H1 (cell line): ENCODE results near the gene CDKN1A. TPM values are rescaled to one million over a fixed set of nuclear protein-coding genes. Genes with fewer than 3 reads are reported as not detected.

Experiments used
- CTCF ChIA-PET: fragments of 300-600 bp; sonication (Branson Sonifier 250); formaldehyde crosslinking; loops from one replicate; lab custom pipeline; 2021; ENCODE audit not compliant: partially characterized antibody; lab: Charles Lee
- POLR2A ChIA-PET: fragments of 300-600 bp; sonication (Branson Sonifier 250); formaldehyde crosslinking; loops from one replicate; lab custom pipeline; 2021; ENCODE audit warnings: inconsistent platforms; ENCODE audit not compliant: partially characterized antibody; lab: Charles Lee
- DNase-seq, 2 experiments: peaks; one replicate each; pipeline versions ENCODE4 v3.0.0 to v3.0.0-alpha.2; 2010 to 2022; ENCODE audit warnings: low spot score in 2 of 2, low read depth in 1 of 2, mixed read lengths in 1 of 2
- FAIRE-seq: peaks from 2 replicates; lab custom pipeline; 2011; peaks lifted over from hg19 to GRCh38; lab: Jason Lieb, UNC
- H2AFZ ChIP-seq: 2 replicates; pipeline ENCODE4 v1.8.1; 2012; ENCODE audit warnings: low read length, inconsistent platforms
- H2AK5ac ChIP-seq: 2 replicates; pipeline ENCODE4 v1.6.1; 2013; ENCODE audit warnings: low read depth, low read length
- H2BK120ac ChIP-seq: replicated peaks from 2 replicates; pipeline ENCODE3; 2013; ENCODE audit warnings: low read depth, low read length, inconsistent platforms
- H2BK12ac ChIP-seq: 2 replicates; pipeline ENCODE4 v1.6.1; 2013; ENCODE audit warnings: low read depth, low read length
- H2BK15ac ChIP-seq: 2 replicates; pipeline ENCODE4 v1.6.1; 2013; ENCODE audit warnings: low read length
- H2BK20ac ChIP-seq: 2 replicates; pipeline ENCODE4 v1.6.1; 2013; ENCODE audit warnings: low read length
- H2BK5ac ChIP-seq: 2 replicates; pipeline ENCODE4 v1.6.1; 2013; ENCODE audit warnings: low read depth, low read length
- H3K14ac ChIP-seq: 2 replicates; pipeline ENCODE4 v1.6.1; 2013; ENCODE audit warnings: inconsistent platforms; ENCODE audit not compliant: insufficient read length
- H3K18ac ChIP-seq: 2 replicates; pipeline ENCODE4 v1.6.1; 2013; ENCODE audit warnings: low read length; ENCODE audit errors: extremely low read depth
- H3K23ac ChIP-seq: 2 replicates; pipeline ENCODE4 v1.6.1; 2013; ENCODE audit warnings: inconsistent platforms; ENCODE audit not compliant: insufficient read length
- H3K23me2 ChIP-seq: 2 replicates; pipeline ENCODE4 v1.6.1; 2013; ENCODE audit warnings: low read depth, low read length
- H3K27ac ChIP-seq: 2 replicates; pipeline ENCODE4 v1.6.1; 2011; ENCODE audit warnings: low read depth, low read length, inconsistent platforms
- H3K27me3 ChIP-seq, 4 experiments: replicated peaks in 1 of 4; 1 replicate in 1 of 4; 2 replicates in 3 of 4; pipeline versions ENCODE4 v1.6.1 to v1.8.1; 2011 to 2013; ENCODE audit warnings: low read length in 3 of 4, mild to moderate bottlenecking in 3 of 4, inconsistent platforms in 2 of 4, mixed read lengths in 2 of 4, moderate library complexity in 1 of 4; ENCODE audit not compliant: control insufficient read depth in 3 of 4, insufficient read depth in 3 of 4; ENCODE audit errors: extremely low read depth in 1 of 4
- H3K36me3 ChIP-seq, 4 experiments: 2 replicates each; pipeline versions ENCODE4 v1.6.1 to v1.8.1; 2011 to 2013; ENCODE audit warnings: mild to moderate bottlenecking in 4 of 4, low read length in 3 of 4, moderate library complexity in 2 of 4, control low read depth in 1 of 4, inconsistent platforms in 1 of 4; ENCODE audit not compliant: insufficient read depth in 4 of 4, control insufficient read depth in 2 of 4
- H3K4ac ChIP-seq: replicated peaks from 2 replicates; pipeline ENCODE3; 2013; ENCODE audit warnings: low read length, low read depth, mixed read lengths, inconsistent platforms; ENCODE audit not compliant: insufficient read length
- H3K4me1 ChIP-seq, 4 experiments: replicated peaks in 1 of 4; 1 replicate in 1 of 4; 2 replicates in 3 of 4; pipeline versions ENCODE4 v1.6.1 to v1.8.1; 2011 to 2013; ENCODE audit warnings: low read length in 3 of 4, inconsistent platforms in 2 of 4, mixed read lengths in 1 of 4; ENCODE audit not compliant: insufficient read depth in 4 of 4, control insufficient read depth in 3 of 4
- H3K4me2 ChIP-seq, 2 experiments: 2 replicates each; pipeline versions ENCODE4 v1.6.1 to v1.8.1; 2011 to 2013; ENCODE audit warnings: low read depth in 2 of 2, low read length in 2 of 2, control low read depth in 1 of 2, inconsistent platforms in 1 of 2, mild to moderate bottlenecking in 1 of 2; ENCODE audit not compliant: insufficient read depth in 1 of 2
- H3K4me3 ChIP-seq, 4 experiments: fragments of 200-600, 300-600 bp in 1 of 4; sonication (generic), shearing (Covaris generic), sonication (Bioruptor Twin) in 1 of 4; 2 replicates each; pipeline versions ENCODE4 v1.5.1 to v1.8.1; 2011 to 2016; ENCODE audit warnings: low read length in 4 of 4, low read depth in 3 of 4, control low read depth in 2 of 4, inconsistent platforms in 2 of 4, mild to moderate bottlenecking in 2 of 4, mixed read lengths in 1 of 4, moderate library complexity in 1 of 4; ENCODE audit not compliant: insufficient read depth in 2 of 4; ENCODE audit errors: extremely low read depth in 1 of 4
- H3K56ac ChIP-seq: replicated peaks from 2 replicates; pipeline ENCODE3; 2013; ENCODE audit warnings: low read depth, mild to moderate bottlenecking, mixed read lengths, low read length, inconsistent platforms; ENCODE audit not compliant: insufficient read length
- H3K79me1 ChIP-seq: 2 replicates; pipeline ENCODE4 v1.6.1; 2013; ENCODE audit warnings: low read depth, low read length, control low read depth
- H3K79me2 ChIP-seq, 2 experiments: 2 replicates each; pipeline versions ENCODE4 v1.6.1 to v1.8.1; 2012 to 2013; ENCODE audit warnings: low read length in 2 of 2, mild to moderate bottlenecking in 2 of 2, inconsistent platforms in 1 of 2; ENCODE audit not compliant: insufficient read depth in 2 of 2, control insufficient read depth in 1 of 2
- H3K9ac ChIP-seq, 4 experiments: replicated peaks in 1 of 4; 1 replicate in 1 of 4; 2 replicates in 3 of 4; pipeline versions ENCODE4 v1.6.1 to v1.8.1; 2011 to 2013; ENCODE audit warnings: low read depth in 3 of 4, low read length in 3 of 4, control low read depth in 2 of 4, mild to moderate bottlenecking in 2 of 4, moderate library complexity in 2 of 4, inconsistent platforms in 1 of 4; ENCODE audit errors: extremely low read depth in 1 of 4
- H3K9me3 ChIP-seq, 2 experiments: 2 replicates each; pipeline versions ENCODE4 v1.6.1 to v1.8.1; 2012 to 2013; ENCODE audit warnings: mild to moderate bottlenecking in 2 of 2, moderate library complexity in 2 of 2, control low read depth in 1 of 2, inconsistent platforms in 1 of 2, low read depth in 1 of 2, low read length in 1 of 2, mixed read lengths in 1 of 2; ENCODE audit not compliant: insufficient read depth in 2 of 2
- H4K20me1 ChIP-seq, 2 experiments: replicated peaks in 1 of 2; 2 replicates each; pipeline versions ENCODE3 to v1.8.1; 2011 to 2013; ENCODE audit warnings: inconsistent platforms in 2 of 2, low read length in 2 of 2, mild to moderate bottlenecking in 1 of 2; ENCODE audit not compliant: insufficient read depth in 2 of 2, control insufficient read depth in 1 of 2
- H4K5ac ChIP-seq: 2 replicates; pipeline ENCODE4 v1.6.1; 2013; ENCODE audit warnings: low read length, low read depth, mixed read lengths, inconsistent platforms; ENCODE audit not compliant: insufficient read length
- H4K8ac ChIP-seq: 2 replicates; pipeline ENCODE4 v1.8.0; 2013; ENCODE audit warnings: mild to moderate bottlenecking, moderate library complexity, low read length, inconsistent platforms; ENCODE audit not compliant: insufficient read depth; ENCODE audit errors: extremely low read depth
- H4K91ac ChIP-seq: replicated peaks from 2 replicates; pipeline ENCODE3; 2013; ENCODE audit warnings: low read length, mixed read lengths, inconsistent platforms; ENCODE audit not compliant: insufficient read length
- BACH1 ChIP-seq: IDR thresholded peaks from 2 replicates; pipeline ENCODE4 v1.6.1; 2012; ENCODE audit warnings: low read length, improper control_type of control experiment
- EGR1 ChIP-seq: IDR thresholded peaks from 2 replicates; pipeline ENCODE4 v1.6.1; 2011; ENCODE audit warnings: low read depth, low read length, borderline replicate concordance
- EZH2 ChIP-seq: fragments of 200-600 bp; sonication (generic); IDR thresholded peaks from 2 replicates; pipeline ENCODE4 v1.7.1; 2012; ENCODE audit warnings: low read depth, mild to moderate bottlenecking, moderate library complexity, low read length, inconsistent platforms; ENCODE audit not compliant: severe bottlenecking
- GTF2F1 ChIP-seq: IDR thresholded peaks from 2 replicates; pipeline ENCODE4 v1.6.1; 2012; ENCODE audit warnings: low read depth, low read length, improper control_type of control experiment, borderline replicate concordance
- PHF8 ChIP-seq: fragments of 200-600 bp; sonication (generic); conservative IDR thresholded peaks from 2 replicates; pipeline ENCODE4 v1.7.1; 2012; ENCODE audit warnings: low read depth, mild to moderate bottlenecking, inconsistent platforms, low read length, moderate library complexity
- POLR2A ChIP-seq, 2 experiments: IDR thresholded peaks; 1 replicate in 1 of 2; 2 replicates in 1 of 2; pipeline ENCODE4 v1.6.1; 2011; ENCODE audit warnings: low read depth in 2 of 2, low read length in 2 of 2, mild to moderate bottlenecking in 2 of 2; ENCODE audit errors: control extremely low read depth in 1 of 2
- USF2 ChIP-seq: IDR thresholded peaks from 2 replicates; pipeline ENCODE4 v1.6.1; 2011; ENCODE audit warnings: low read length, improper control_type of control experiment
- ZNF274 ChIP-seq: IDR thresholded peaks from 2 replicates; pipeline ENCODE4 v1.7.0; 2012; ENCODE audit warnings: low read length, borderline replicate concordance; ENCODE audit errors: extremely low read depth
- WGBS, 2 experiments: shearing (Covaris generic) in 1 of 2; methylation state at CpG; one replicate each; pipeline versions ENCODE4 v1.1.6 to v1.1.7; 2013 to 2015; ENCODE audit warnings: low lambda C conversion rate in 2 of 2, mixed read lengths in 2 of 2, inconsistent platforms in 1 of 2, low coverage in 1 of 2, missing lambda C conversion rate in 1 of 2; ENCODE audit not compliant: insufficient replicate concordance in 2 of 2, insufficient coverage in 1 of 2, insufficient read length in 1 of 2; ENCODE audit errors: extremely low coverage in 1 of 2, missing lambda C conversion rate in 1 of 2; 5-methylcytosine and 5-hydroxymethylcytosine counted together
- polyA plus RNA-seq, 7 experiments: library from polyadenylated mRNA; depleted of rRNA in 3 of 7; stranded (reverse) in 5 of 7; unstranded in 2 of 7; fragments of >200 nt in 5 of 7; fragments of 200-250 nt in 2 of 7; gene quantifications; 1 replicate in 5 of 7; 2 replicates in 1 of 7; 4 replicates in 1 of 7; pipeline versions ENCODE4 v1.2.1 to v1.2.3, GENCODE V29; 2011 to 2013; ENCODE audit warnings: missing spikeins in 2 of 7, mixed read lengths in 2 of 7
- total RNA-seq: library from RNA; stranded (reverse); fragmentation: NEBNext Ultra II Directional; extraction: Animal tissue kit (Norgen Biotek cat#: 25700); gene quantifications from 2 replicates; pipeline ENCODE4 v1.2.1, GENCODE V29; 2021

The CDKN1A gene
- total and polyA plus RNA-seq, 2 of the 8 experiments (the other 6 are each of a cell fraction or from before 2014, with no cell fraction given), result 15.2 to 36.0 TPM

GRCh38 chr6:36700831-36701230, 22.3 kb downstream of the CDKN1A start:
- no peak overlapping the region for H2AK5ac ChIP-seq
- ChIA-PET CTCF (interaction anchor here (0.6 to 8.6 kb wide), 21 partner anchors 8 to 89 kb away, joined by 3 to 52 read pairs (median 4); no protein-coding TSS in a partner anchor), POLR2A (interaction anchor here (2.6 kb wide), 1 partner anchor 94 kb away, joined by 8 read pairs; no protein-coding TSS in a partner anchor)
- H3K9me3 ChIP-seq, result no peaks in the 10 kb centered on the region
- no peak overlapping the region for H2BK20ac ChIP-seq
- H3K79me2 ChIP-seq, result no peaks in the 10 kb centered on the region
- H3K56ac ChIP-seq, result no peak overlapping the region
- DNase-seq, result no peak
- no peak overlapping the region for H3K4me3 ChIP-seq
- H3K4ac ChIP-seq, result no peak overlapping the region
- no peak overlapping the region for H3K27ac ChIP-seq
- no peak overlapping the region for H3K23ac ChIP-seq
- no peaks in the 10 kb centered on the region for H3K23me2 ChIP-seq
- H3K14ac ChIP-seq, result no peak overlapping the region
- no peak overlapping the region for H4K91ac ChIP-seq
- no peak overlapping the region for H3K9ac ChIP-seq
- H3K36me3 ChIP-seq, result no peaks in the 10 kb centered on the region
- H2BK120ac ChIP-seq, result no peak overlapping the region
- no peaks in the 10 kb centered on the region for H3K79me1 ChIP-seq
- H3K18ac ChIP-seq, result no peak overlapping the region
- H3K4me2 ChIP-seq, result no peak overlapping the region
- 100% methylated on average over 3 of the region's 3 CpGs; no CpG with 5 or more reads in 1 of the 2 experiments for WGBS, 2 experiments
- no peak for FAIRE-seq
- H4K8ac ChIP-seq, result no peak overlapping the region
- no peak overlapping the region for H2BK12ac ChIP-seq
- H2BK15ac ChIP-seq, result no peak overlapping the region
- H3K4me1 ChIP-seq, result no peaks in the 10 kb centered on the region
- no peak overlapping the region for H2AFZ ChIP-seq
- H2BK5ac ChIP-seq, result no peak overlapping the region
- H4K5ac ChIP-seq, result no peak overlapping the region
- no peaks in the 10 kb centered on the region for H3K27me3 ChIP-seq
- peaks cover 0 to 3% of the 10 kb centered on the region in 2 experiments for H4K20me1 ChIP-seq
- TF ChIP-seq PHF8, result no peak
- no peak for TF ChIP-seq USF2
- TF ChIP-seq EZH2, result no peak
- TF ChIP-seq GTF2F1, result no peak
- no peak for TF ChIP-seq ZNF274
- no peak for TF ChIP-seq BACH1
- no peak for TF ChIP-seq POLR2A (IDR thresholded peaks at IDR 0.05; ENCODE audit: control extremely low read depth in 1 of 2, low read depth in 2 of 2, low read length in 2 of 2)
- TF ChIP-seq EGR1, result no peak
